Measurements from ENCODE around the gene PLEKHA7. TPM values are rescaled to one million over a fixed set of nuclear protein-coding genes. Genes with fewer than 3 reads are reported as not detected.
A peak's percentile ranks its signal among the peaks of the same experiment; 100 is the strongest.

Gene PLEKHA7
- total and polyA plus RNA-seq, 2 donors from 2014 or later, result 24.4 to 65.7 TPM

DNA sequence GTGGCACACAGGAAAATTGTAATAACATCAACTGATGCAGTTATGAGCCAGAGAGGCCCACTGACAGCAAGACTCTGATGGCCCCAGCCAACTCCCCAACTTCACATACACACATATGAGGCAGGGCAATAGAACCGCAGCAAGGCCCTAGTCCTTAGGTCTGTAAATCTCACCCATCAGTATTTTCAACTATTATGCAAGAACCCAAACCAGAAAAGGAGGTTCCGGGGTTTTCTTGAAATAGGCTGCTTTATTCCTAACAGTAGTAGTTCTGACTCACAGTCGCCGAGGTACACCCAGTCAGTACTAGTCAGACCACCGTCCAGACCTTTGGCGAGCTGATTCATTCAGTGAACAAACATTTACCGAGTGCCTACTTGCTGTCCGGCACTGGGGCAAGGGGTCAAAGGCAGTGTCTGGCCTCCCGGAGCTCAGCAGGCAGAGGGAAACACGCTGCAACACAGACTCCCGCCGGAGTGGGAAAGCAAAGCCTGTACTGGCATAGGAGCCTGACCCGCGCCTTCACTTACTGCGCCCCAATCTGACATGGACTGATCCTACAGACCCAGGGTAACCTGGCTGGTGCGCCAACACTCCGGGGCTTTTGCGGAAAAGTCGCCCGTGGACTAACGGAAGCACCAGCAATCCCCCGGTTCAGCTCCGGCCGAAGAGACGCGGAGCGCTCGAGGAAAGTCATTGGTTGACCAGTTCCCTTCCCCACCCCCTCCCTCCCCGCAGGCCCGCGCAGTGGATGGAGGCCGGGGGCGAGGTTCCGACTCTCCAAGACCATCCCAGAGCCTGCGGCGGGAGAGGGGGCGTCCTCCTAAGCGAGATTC is 1.3 kb downstream of the PLEKHA7 start:
- TF ChIP-seq, protein P1, sequence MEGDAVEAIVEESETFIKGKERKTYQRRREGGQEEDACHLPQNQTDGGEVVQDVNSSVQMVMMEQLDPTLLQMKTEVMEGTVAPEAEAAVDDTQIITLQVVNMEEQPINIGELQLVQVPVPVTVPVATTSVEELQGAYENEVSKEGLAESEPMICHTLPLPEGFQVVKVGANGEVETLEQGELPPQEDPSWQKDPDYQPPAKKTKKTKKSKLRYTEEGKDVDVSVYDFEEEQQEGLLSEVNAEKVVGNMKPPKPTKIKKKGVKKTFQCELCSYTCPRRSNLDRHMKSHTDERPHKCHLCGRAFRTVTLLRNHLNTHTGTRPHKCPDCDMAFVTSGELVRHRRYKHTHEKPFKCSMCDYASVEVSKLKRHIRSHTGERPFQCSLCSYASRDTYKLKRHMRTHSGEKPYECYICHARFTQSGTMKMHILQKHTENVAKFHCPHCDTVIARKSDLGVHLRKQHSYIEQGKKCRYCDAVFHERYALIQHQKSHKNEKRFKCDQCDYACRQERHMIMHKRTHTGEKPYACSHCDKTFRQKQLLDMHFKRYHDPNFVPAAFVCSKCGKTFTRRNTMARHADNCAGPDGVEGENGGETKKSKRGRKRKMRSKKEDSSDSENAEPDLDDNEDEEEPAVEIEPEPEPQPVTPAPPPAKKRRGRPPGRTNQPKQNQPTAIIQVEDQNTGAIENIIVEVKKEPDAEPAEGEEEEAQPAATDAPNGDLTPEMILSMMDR (IDR thresholded peaks at IDR 0.05; ENCODE audit: borderline replicate concordance, extremely low read depth, insufficient read depth), result no peak

DNA sequence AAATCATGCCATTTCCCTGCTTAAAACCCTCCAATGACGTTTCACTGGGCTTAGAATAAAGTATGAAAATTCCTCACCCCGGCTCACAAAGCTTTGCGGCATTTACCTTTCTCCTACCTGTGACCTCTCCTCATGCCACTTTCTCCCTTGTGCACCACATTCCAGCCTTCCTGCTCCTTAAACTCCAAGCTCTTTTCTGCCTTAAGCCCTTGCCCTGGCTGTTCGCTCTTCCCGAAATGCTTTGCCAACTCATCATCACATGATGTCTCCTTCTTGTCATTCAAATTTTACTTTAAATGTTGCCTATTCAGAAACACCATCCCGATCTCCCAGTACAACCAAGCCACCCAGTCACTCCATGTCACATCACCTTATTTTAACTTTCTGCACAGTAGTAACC is 2.0 kb downstream of the PLEKHA7 start:
- intact Hi-C loops (cut with DNase I), result no loop called here
- Histone ChIP-seq H3K27ac (ENCODE audit: low read depth in 2 of 2, low read length in 2 of 2) (peak overlapping the region; percentile 74 to 91), H3K9ac (ENCODE audit: low read length in 3 of 3) (peak overlapping the region in 1 of 3 donors; percentile 84), H3K4me3 (ENCODE audit: low read length in 3 of 3) (peak overlapping the region in 2 of 3 donors; percentile 61 to 80), H3K27me3 (ENCODE audit: control insufficient read depth, insufficient read depth, low read length) (no peaks in the 10 kb centered on the region), H3K4me1 (ENCODE audit: control insufficient read depth in 2 of 3, insufficient read depth in 2 of 3, low read depth in 1 of 3, low read length in 3 of 3) (peaks cover 0 to 21% (median 17%) of the 10 kb centered on the region in 3 donors), H3K36me3 (ENCODE audit: control insufficient read depth in 2 of 3, insufficient read depth in 3 of 3, low read length in 3 of 3) (no peaks in the 10 kb centered on the region), H3K9me3 (ENCODE audit: control insufficient read depth in 2 of 3, insufficient read depth in 1 of 3, low read length in 3 of 3) (no peaks in the 10 kb centered on the region)
- DNase-seq, result no peak
- TF ChIP-seq, protein P1 (IDR thresholded peaks at IDR 0.05; ENCODE audit: borderline replicate concordance, extremely low read depth, insufficient read depth), result no peak
- no peak for FAIRE-seq

More for the DNA sequence above, 1.3 kb downstream of the PLEKHA7 start:
- Histone ChIP-seq H3K4me1 (ENCODE audit: control insufficient read depth in 2 of 3, insufficient read depth in 2 of 3, low read depth in 1 of 3, low read length in 3 of 3) (peaks cover 0 to 21% (median 17%) of the 10 kb centered on the region in 3 donors), H3K4me3 (ENCODE audit: low read length in 3 of 3) (peak overlapping the region; percentile 55 to 80 (median 61)), H3K9me3 (ENCODE audit: control insufficient read depth in 2 of 3, insufficient read depth in 1 of 3, low read length in 3 of 3) (no peaks in the 10 kb centered on the region), H3K9ac (ENCODE audit: low read length in 3 of 3) (peak overlapping the region in 2 of 3 donors; percentile 46 to 84), H3K36me3 (ENCODE audit: control insufficient read depth in 2 of 3, insufficient read depth in 3 of 3, low read length in 3 of 3) (no peaks in the 10 kb centered on the region), H3K27ac (ENCODE audit: low read depth in 2 of 2, low read length in 2 of 2) (peak overlapping the region; percentile 84 to 91), H3K27me3 (ENCODE audit: control insufficient read depth, insufficient read depth, low read length) (no peaks in the 10 kb centered on the region)
- intact Hi-C loops (cut with DNase I), result no loop called here
- FAIRE-seq (no peak), DNase-seq (peak; percentile 68 to 86 (median 77))

DNA sequence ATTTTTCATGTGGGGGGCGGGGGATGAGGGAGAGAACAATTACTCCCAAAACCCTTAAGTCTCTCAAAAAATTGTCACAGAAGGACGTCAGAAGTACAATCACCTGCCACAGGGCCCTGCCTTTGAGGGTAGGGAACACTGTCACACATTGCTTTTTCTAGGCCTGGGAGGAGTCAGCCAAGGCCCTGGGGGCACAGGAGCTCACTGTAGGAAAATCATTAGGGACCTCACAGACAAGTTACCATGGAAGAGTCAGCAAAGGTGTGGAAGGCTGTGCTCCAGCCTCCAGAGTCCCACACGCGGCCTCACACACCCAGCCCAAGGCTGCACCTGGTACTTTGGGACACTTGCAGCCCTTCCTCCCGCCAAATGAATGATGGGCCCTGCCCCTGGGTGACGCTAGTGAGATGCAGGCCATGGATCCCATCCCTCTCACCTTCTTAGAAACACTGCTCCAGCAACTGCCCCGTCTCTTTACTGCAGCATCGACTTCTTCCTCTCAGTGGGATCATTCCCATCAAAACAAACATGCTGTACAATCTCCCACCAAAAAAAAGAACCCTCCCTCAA is 3.3 kb downstream of the PLEKHA7 start:
- no peaks in the 10 kb centered on the region for H3K9me3 ChIP-seq (ENCODE audit: control insufficient read depth in 2 of 3, insufficient read depth in 1 of 3, low read length in 3 of 3)
- intact Hi-C loops (cut with DNase I), result no loop called here
- peak overlapping the region in 1 of 3 donors; percentile 29 for H3K9ac ChIP-seq (ENCODE audit: low read length in 3 of 3)
- H3K36me3 ChIP-seq (ENCODE audit: control insufficient read depth in 2 of 3, insufficient read depth in 3 of 3, low read length in 3 of 3), result no peaks in the 10 kb centered on the region
- peak overlapping the region in 1 of 2 donors; percentile 24 for H3K27ac ChIP-seq (ENCODE audit: low read depth in 2 of 2, low read length in 2 of 2)
- DNase-seq (no peak), FAIRE-seq (no peak)
- TF ChIP-seq, protein P1 (IDR thresholded peaks at IDR 0.05; ENCODE audit: borderline replicate concordance, extremely low read depth, insufficient read depth), result no peak
- no peaks in the 10 kb centered on the region for H3K27me3 ChIP-seq (ENCODE audit: control insufficient read depth, insufficient read depth, low read length)
- peak overlapping the region in 2 of 3 donors; percentile 20 to 61 for H3K4me3 ChIP-seq (ENCODE audit: low read length in 3 of 3)
- peaks cover 0 to 20% (median 18%) of the 10 kb centered on the region in 3 donors for H3K4me1 ChIP-seq (ENCODE audit: control insufficient read depth in 2 of 3, insufficient read depth in 2 of 3, low read depth in 1 of 3, low read length in 3 of 3)
